C4-2B (cell line): ENCODE data around the gene IFNGR1.

Source experiments
- CTCF ChIP-seq: fragments of 450-650 bp; conservative IDR thresholded peaks from 2 replicates; pipeline ENCODE4 v1.5.1; 2017; ENCODE audit warnings: mild to moderate bottlenecking
- ZFX ChIP-seq: fragments of 450-650 bp; IDR thresholded peaks from 2 replicates; pipeline ENCODE4 v1.6.1; 2017

GRCh38 chr6:137217801-137218472 is 1.2 kb downstream of the IFNGR1 start:
- no peak for TF ChIP-seq CTCF
- no peak for TF ChIP-seq ZFX
